GM20431 (cell line): ENCODE results near the gene IFT22.
"Not testable (repeated sequence)": the region's sequence is repeated elsewhere in the genome, so short reads cannot be mapped to it uniquely, and the experiment has no call there.

Experiments used
- in situ Hi-C: fragments of 300-500 bp; cut with MseI, MboI; formaldehyde crosslinking; loops from one replicate; pipeline ENCODE4 v1.15.0; 2020; ENCODE audit warnings: low sequenced_read_pairs; ENCODE audit not compliant: unreplicated experiment

The IFT22 gene

DNA sequence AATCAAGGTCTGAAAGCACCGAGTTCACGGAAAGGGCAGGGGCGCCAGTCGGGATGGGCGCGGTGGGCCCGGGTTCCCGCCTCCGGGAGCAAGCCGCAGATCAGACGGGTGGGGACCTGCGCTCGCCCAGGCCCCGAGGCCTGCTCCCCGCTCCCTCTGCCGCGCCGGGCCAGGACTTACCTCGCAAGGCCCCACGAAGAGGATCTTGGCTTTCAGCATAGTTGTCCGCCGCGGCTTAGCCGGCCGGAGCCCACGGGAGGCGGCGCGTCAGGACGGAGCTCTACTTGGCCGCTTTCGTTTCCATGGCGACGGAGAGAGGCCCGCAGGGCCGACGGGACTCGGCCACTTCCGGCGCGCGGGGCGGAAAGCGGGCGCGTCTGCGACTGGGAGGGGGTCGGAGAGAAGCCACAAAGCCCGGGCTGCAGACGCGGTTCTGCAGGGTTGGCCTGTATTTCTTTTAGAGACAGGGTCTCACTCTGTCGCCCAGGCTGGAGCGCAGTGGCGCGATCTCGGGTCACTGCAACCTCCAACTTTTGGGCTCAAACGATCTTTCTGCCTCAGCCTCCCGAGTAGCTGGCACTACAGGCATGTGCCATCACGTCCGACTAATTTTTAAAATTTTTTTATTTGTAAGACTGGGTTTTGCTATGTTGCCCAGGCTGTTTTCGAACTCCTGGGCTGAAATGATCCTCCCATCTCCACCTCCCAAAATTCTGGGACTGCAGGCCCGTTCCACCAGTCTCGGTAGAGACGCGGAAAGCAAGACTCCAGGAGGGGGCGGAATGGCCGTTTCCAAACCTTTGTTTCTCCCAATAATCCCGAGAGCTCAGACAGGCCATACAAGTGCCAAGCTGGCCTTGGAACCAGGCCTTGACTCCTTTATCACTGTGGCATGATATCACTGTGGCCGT, at the start of gene IFT22:
IFT22 (minus strand) TSS at position 322 of the 911 bp plus-strand sequence; CDS start at position 219, 103 bp downstream.
- in situ Hi-C loops, result no loop called here

- in situ Hi-C loops, result no loop called here
Measured at GRCh38 chr7:101370836-101371235, 49.2 kb upstream of the IFT22 start.

GRCh38 chr7:101368422-101369165, 47.0 kb upstream of the IFT22 start:
- in situ Hi-C loops, result no loop called here

DNA sequence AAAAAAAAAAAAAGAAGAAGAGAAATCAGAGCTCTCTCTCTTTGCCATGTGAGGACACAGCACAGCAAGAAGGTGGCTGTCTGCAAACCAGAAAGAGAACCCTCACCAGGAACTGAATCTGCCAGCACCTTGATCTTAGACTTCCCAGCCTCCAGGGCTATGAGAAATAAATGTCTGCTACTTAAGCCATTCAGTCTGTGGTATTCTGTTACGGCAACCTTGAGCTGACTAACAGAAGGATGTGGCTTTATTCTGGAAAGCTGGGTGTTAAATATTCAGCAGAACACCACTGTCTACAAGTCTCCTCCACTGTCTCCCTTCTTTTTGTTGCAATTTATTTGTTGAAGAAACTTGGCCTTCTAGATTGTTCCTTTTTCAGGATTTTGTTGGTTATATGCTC, 46.1 kb upstream of the IFT22 start:
- in situ Hi-C loops, result no loop called here

DNA sequence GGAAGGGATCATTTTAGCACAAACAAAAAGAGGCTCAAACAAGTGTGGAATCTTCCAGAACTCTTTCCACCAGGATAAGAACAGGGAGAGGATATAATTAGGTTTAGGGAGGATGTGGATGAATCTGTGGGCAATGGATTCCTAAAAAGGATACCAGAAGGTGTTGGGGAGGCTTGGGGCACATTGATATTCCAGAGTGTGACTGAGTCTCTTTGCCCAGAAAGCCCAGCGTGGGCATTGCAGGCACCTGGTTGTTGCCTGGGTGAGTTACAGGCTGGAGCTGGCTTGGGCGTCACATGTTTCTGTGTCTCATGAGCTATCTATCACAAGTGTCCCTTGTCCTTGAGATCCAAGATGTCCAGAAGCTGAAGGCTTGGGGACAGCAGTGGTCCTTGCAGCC, 44.3 kb upstream of the IFT22 start:
- in situ Hi-C loops, result no loop called here

- in situ Hi-C loops, result no loop called here
Measured at GRCh38 chr7:101363734-101364374, 42.2 kb upstream of the IFT22 start.

- in situ Hi-C loops, result no loop called here
Measured at GRCh38 chr7:101363196-101363733, 41.7 kb upstream of the IFT22 start.

DNA sequence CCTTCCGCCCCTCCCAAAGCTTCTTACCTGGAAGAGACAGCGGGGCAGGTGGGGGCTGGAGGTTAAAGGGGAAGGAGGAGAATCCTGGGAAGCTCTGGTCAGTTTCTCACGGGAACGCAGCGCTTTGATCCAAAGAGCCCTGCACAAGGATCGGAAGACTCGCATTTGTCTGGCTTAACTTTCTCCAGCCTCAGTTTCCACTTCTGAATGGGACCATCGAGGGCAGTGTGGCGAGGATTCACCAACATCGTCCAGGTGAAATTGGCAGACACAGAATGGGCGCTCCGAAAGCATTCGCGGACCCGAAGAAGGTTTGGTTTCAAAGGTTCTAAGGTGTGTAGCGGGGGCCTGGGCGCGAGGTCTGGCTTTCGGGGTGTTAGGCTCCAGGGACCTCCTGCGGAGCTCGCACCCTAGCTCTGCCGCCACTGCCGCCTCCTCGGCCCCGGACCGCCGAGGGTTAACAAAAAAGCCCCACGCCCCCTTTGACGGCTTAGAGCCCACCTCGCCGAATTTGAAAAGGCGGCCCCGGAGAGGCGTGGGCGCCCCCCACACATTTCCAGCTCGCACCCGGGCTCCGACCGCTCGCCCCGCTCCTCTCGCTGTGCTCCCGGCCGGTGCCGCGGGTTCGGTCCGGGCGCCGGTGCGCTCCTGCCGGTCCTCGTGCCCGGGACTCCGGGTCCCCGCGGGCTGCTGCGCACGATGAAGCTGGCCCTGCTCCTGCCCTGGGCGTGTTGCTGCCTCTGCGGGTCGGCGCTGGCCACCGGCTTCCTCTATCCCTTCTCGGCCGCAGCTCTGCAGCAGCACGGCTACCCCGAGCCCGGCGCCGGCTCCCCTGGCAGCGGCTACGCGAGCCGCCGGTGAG, 41.0 kb upstream of the IFT22 start, which contains the start of gene COL26A1:
COL26A1 (plus strand) TSS at position 542 of the 862 bp plus-strand sequence; CDS start at position 700, 158 bp downstream.
- in situ Hi-C loops, result no loop called here

DNA sequence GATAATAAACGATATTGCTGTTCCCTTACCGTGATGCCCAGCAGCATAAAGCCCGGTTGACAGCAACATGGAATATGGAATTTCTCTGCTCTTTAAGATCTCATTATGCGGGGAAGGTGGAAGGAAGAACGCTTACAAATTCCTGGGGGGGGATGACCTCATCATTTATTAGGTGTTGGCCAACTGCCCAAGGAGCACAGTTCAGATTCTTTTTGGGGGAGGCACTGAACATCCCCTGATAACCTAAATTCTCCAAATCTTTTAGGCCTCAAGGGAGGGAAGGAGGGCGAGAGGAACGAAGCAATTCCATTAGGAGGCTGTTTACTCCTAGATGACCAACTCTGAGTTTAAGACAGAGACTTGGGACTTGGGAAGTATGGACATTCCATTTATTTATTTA, 35.8 kb upstream of the IFT22 start:
- in situ Hi-C loops, result no loop called here

DNA sequence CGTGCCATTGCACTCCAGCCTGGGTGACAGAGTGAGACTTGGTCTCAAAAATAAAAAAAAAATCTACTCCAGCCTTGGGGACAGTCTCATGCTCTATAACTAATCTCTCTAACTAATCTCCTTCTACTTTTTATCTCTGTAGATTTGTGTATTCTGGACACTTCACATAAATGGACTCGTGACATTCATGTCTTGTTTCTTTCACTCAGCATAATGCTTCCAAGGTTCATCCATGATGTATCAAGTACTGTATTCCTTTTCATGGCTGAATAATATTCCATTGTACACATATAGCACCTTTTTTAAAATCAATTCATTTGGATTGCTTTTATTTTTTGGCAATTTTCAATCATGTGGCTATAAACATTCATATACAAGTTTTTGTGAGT, 31.3 kb upstream of the IFT22 start:
- in situ Hi-C loops, result no loop called here

- in situ Hi-C loops, result not testable (repeated sequence)
Measured at GRCh38 chr7:101349300-101349699, 27.7 kb upstream of the IFT22 start.

GRCh38 chr7:101348456-101349067, 26.9 kb upstream of the IFT22 start:
- in situ Hi-C loops, result not testable (repeated sequence)

- in situ Hi-C loops, result no loop called here
Measured at GRCh38 chr7:101347477-101347876, 25.9 kb upstream of the IFT22 start.

DNA sequence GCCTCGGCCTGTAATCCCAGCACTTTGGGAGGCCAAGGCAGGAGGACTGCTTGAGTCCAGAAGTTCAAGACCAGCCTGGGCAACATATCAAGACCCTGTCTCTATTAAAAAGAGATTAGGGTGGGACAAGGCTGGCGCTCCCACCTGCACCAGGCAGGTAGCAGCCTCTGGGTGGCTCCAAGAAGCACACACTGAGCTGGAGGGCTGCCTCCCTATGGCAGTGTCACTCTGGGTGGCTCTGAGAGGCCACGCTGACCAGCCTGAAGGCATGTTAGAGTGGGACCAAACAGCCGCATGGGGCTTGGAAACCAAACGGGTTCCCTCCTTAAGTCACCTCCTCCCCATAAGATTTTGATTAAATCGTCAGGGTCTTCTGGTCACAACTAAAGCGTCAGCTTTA, 21.3 kb upstream of the IFT22 start:
- in situ Hi-C loops, result no loop called here

DNA sequence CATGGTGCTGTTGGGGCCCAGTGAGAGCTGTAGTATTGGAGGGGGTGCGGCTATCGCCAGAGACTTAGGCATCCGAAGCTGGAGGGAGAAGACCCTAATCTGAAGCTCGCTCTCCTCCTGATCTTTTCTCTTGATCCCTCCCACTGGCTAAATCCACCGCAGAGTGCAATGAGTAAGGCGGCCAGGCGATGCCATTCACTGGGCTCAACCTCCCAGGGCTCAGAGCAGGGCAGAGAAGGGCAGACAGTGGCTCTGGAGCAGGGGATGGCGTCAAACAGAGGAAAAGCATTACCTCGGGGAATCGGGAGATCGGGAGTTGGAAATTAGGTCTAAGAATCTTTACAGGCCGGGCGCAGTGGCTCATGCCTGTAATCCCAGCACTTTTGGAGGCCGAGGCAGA, 18.8 kb upstream of the IFT22 start:
- in situ Hi-C loops, result no loop called here

DNA sequence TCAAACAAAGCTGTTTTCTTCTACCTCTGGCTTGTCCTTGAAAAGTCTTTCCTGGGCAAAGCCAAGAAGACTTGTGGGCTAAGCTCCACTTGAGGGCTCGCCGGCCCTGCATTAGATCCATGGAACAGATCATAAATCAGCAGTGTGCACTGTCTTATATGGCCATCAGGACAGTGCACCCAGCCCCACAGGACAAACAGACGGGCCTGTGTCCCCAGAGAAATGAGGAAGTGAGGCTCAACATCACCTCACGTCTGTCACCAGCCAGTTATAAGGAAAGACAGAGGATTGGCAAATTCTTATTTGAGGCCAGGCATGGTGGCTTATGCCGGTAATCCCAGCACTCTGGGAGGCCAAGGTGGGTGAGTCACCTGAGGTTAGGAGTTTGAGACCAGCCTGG, 12.3 kb upstream of the IFT22 start:
- in situ Hi-C loops, result no loop called here

DNA sequence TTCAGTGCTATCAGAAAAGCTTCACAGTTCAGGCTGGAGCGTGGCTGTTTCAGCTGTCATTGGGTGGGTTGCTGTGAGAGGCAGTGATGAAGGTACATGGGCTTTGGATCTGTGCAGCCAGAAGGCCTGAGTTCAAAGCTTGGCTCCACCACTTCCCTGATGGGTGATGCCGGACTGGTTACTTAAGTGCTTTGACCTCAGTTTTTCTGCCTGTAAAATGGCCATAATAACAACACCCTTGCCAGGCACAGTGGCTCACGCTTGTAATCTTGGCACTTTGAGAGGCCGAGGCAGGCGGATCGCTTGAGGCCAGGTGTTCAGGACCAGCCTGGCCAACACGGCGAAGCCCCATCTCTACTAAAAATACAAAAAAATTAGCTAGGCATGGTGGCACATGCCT, 10.4 kb upstream of the IFT22 start:
- in situ Hi-C loops, result no loop called here

GRCh38 chr7:101330011-101330484, 8.4 kb upstream of the IFT22 start:
- in situ Hi-C loops, result no loop called here

DNA sequence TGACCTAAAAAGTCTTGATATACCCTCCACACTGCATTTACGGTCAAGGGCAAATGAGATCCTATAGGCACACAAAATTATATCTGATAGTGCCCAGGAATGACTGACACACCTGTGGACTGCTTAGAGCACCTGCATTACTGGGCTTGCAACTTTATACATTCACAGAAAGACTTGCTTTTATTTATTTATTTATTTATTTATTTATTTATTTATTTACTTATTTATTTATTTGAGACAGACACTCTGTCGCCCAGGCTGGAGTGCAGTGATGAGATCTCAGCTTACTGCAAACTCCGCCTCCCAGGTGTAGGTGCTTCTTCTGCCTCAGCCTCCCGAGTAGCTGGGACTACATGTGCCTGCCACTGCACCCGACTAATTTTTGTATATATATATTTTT, 6.5 kb upstream of the IFT22 start:
- in situ Hi-C loops, result no loop called here
